ENCODE data around the gene SP2. TPM values are rescaled to one million over a fixed set of nuclear protein-coding genes. Genes with fewer than 3 reads are reported as not detected.

SP2 gene
- total and polyA plus RNA-seq, 2 of the 13 experiments (the other 11 are each of a cell fraction or from before 2014, with no cell fraction given): 1.4 to 4.8 TPM

DNA sequence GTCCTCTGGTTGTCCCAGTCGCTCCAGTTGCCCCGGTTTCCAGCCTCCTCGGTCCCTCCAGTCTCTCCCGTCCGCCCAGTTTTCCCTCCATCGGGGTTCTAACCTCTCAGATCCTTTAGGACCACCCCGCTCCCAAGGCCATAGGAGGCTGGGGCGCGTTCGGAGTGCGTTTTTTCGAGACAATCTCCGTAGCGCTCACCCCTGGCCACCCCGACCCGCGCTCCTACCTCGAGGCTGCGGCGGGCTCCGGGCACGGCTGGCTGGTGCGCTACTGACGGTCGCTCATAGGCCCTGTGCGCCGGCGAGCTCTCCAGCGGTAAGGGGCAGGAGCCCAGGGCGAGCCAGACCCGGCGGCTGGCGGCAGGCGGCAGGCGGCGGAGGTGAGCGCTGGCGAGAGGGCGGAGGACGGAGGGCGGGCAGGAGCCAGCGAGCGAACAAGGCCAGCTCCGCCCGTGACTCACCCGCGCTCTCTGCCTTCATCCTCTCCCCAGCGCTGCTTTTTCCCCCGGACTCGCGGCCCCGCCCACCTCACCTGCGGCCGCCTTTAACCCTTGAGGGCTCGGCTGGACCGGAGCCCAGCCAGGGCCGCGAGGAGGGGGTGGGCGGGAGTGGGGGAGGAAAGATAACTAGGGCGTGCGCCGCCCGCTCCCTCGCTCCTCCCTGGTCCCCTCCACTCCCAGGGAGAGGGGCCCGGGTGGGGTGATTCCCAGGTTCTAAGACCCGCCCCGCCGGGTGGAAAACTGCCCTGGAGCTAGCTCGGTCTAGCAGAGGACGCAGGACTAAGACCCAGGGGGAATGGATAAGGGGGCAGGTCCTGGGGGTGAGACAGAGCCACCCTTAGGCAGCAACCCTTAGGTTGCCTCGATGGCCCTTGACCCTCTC, 45.1 kb upstream of the SP2 start, which contains the start of gene SP6 (continued):
- TF ChIP-seq ZNF281 (CRISPR knock-in tag; IDR thresholded peaks at IDR 0.05; ENCODE audit: borderline replicate concordance) (no peak; the same call in 1 of the 2 replicates), DPF2 (CRISPR knock-in tag; IDR thresholded peaks at IDR 0.05; ENCODE audit: borderline replicate concordance, low read depth) (0 out of 2 replicates have a peak, but pooled peaks have one; percentile 30), ZNF441 (CRISPR knock-in tag; IDR thresholded peaks at IDR 0.05; ENCODE audit: borderline replicate concordance) (peak; percentile 96), ZNF556 (CRISPR knock-in tag; IDR thresholded peaks at IDR 0.05; ENCODE audit: borderline replicate concordance) (peak; percentile 83; the same call in 1 of the 2 replicates), MIER2 (CRISPR knock-in tag; IDR thresholded peaks at IDR 0.05) (0 out of 2 replicates have a peak, but pooled peaks have one; percentile 43), NFKBIZ (CRISPR knock-in tag; IDR thresholded peaks at IDR 0.05) (0 out of 2 replicates have a peak, but pooled peaks have one; percentile 41), AGO2 (optimal IDR thresholded peaks at IDR 0.05; ENCODE audit: low read depth, low read length) (no peak), TEAD2 (CRISPR knock-in tag; IDR thresholded peaks at IDR 0.05) (no peak), THAP8 (CRISPR knock-in tag; IDR thresholded peaks at IDR 0.05; ENCODE audit: borderline replicate concordance) (no peak), KLF12 (CRISPR knock-in tag; IDR thresholded peaks at IDR 0.05; ENCODE audit: borderline replicate concordance) (peak; percentile 76; the same call in 1 of the 2 replicates), FOXA3 (CRISPR knock-in tag; IDR thresholded peaks at IDR 0.05) (no peak), ZSCAN5A (CRISPR knock-in tag; IDR thresholded peaks at IDR 0.05; ENCODE audit: borderline replicate concordance) (no peak), SP5 (CRISPR knock-in tag; IDR thresholded peaks at IDR 0.05; ENCODE audit: borderline replicate concordance, low read depth) (peak; percentile 90), MAFK (conservative IDR thresholded peaks at IDR 0.05 in 1 of 2, IDR thresholded peaks at IDR 0.05 in 1 of 2; ENCODE audit: low read length in 2 of 2) (no peak), ZNF501 (CRISPR knock-in tag; IDR thresholded peaks at IDR 0.05) (0 out of 2 replicates have a peak, but pooled peaks have one; percentile 62), ZNF274 (CRISPR knock-in tag; IDR thresholded peaks at IDR 0.05) (peak; percentile 77; the same call in 1 of the 2 replicates), ZNF580 (CRISPR knock-in tag; IDR thresholded peaks at IDR 0.05; ENCODE audit: borderline replicate concordance, low read depth) (peak; percentile 61; the same call in 1 of the 2 replicates), HOXD1 (CRISPR knock-in tag; IDR thresholded peaks at IDR 0.05) (peak; percentile 18; the same call in 1 of the 2 replicates), SP1 (IDR thresholded peaks at IDR 0.05) (no peak), SP1 (CRISPR knock-in tag; IDR thresholded peaks at IDR 0.05) (peak; percentile 57; the same call in 1 of the 2 replicates)
- TF ChIP-seq, protein P1, sequence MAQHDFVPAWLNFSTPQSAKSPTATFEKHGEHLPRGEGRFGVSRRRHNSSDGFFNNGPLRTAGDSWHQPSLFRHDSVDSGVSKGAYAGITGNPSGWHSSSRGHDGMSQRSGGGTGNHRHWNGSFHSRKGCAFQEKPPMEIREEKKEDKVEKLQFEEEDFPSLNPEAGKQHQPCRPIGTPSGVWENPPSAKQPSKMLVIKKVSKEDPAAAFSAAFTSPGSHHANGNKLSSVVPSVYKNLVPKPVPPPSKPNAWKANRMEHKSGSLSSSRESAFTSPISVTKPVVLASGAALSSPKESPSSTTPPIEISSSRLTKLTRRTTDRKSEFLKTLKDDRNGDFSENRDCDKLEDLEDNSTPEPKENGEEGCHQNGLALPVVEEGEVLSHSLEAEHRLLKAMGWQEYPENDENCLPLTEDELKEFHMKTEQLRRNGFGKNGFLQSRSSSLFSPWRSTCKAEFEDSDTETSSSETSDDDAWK (CRISPR knock-in tag; IDR thresholded peaks at IDR 0.05): no peak

Measured in HepG2 (cell line).